ENCODE data around the gene BICD1.

BICD1 gene

DNA sequence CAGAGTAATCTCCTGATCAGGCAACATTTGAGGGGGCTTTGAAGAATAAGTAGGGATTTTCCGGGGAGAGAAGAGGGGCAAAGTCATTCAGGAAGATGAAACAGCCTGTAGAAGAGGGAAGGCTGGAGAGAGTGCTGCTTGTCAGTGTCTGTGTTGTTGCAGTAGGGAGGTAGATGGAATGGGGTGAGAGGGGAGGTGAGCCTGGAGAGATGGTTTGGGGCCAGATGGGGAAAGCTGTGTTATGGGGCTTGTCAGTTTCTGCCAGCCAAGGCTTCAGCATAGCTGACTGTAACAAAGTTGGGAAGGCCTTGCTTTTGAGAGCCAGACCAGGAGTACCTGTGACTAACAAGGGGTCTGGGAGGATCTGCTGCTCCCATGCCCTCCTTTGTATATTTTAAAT lies 18.0 kb downstream of the BICD1 start:
- H3K27ac ChIP-seq, result no peak overlapping the region
- TF ChIP-seq ZFX (IDR thresholded peaks at IDR 0.05; ENCODE audit: borderline replicate concordance), result no peak
- TF ChIP-seq, protein P1, sequence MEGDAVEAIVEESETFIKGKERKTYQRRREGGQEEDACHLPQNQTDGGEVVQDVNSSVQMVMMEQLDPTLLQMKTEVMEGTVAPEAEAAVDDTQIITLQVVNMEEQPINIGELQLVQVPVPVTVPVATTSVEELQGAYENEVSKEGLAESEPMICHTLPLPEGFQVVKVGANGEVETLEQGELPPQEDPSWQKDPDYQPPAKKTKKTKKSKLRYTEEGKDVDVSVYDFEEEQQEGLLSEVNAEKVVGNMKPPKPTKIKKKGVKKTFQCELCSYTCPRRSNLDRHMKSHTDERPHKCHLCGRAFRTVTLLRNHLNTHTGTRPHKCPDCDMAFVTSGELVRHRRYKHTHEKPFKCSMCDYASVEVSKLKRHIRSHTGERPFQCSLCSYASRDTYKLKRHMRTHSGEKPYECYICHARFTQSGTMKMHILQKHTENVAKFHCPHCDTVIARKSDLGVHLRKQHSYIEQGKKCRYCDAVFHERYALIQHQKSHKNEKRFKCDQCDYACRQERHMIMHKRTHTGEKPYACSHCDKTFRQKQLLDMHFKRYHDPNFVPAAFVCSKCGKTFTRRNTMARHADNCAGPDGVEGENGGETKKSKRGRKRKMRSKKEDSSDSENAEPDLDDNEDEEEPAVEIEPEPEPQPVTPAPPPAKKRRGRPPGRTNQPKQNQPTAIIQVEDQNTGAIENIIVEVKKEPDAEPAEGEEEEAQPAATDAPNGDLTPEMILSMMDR (IDR thresholded peaks at IDR 0.05), result no peak

DNA sequence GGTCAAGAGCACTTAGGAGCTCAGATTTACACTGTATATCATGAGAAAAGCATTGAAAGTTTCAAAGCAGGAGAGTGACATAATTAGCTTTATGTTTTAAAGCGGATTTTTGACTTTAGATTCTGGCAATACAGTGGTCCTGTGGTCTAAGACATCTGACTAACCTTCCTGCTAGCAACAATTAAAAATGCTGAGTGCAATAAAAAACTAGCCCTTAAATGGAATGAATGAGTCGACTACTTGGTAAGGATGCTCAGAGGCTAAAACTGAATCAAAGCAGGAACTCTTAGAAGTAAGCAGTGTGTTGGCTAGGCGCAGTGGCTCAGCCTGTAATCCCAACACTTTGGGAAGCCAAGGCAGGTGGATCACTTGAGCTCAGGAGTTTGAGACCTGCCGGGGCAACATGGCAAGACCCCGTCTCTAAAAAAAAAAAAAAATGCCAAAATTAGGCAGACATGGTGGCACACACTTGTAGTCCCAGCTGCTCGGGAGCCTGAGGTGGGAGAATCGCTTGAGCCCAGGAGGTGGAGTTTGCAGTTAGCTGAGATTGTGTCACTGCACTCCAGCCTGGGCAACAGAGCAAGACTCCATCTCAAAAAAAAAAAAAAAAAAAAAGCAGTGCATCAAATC lies 18.9 kb downstream of the BICD1 start:
- no peak overlapping the region for H3K27ac ChIP-seq
- TF ChIP-seq, protein P1 (IDR thresholded peaks at IDR 0.05), result no peak
- TF ChIP-seq ZFX (IDR thresholded peaks at IDR 0.05; ENCODE audit: borderline replicate concordance), result no peak

DNA sequence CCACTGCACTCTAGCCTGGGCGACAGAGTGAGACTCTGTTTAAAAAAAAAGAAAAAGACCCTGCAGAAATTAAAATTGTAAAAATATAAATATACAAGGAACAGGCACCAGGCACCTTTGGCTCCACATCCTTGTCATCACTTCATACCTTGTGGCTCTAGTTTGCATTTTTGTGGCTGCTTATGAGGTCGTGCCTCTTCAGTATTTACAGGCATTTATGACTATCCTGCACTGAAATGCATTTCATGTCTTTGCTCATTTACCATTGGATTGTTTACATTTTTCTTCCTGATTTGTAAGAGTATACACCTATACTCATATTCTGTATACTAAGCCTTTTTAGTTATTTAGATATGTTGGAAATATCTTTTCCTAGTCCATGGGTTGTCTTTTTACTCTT lies 20.1 kb downstream of the BICD1 start:
- H3K27ac ChIP-seq, result no peak overlapping the region
- TF ChIP-seq, protein P1 (IDR thresholded peaks at IDR 0.05), result no peak
- no peak for TF ChIP-seq ZFX (IDR thresholded peaks at IDR 0.05; ENCODE audit: borderline replicate concordance)

DNA sequence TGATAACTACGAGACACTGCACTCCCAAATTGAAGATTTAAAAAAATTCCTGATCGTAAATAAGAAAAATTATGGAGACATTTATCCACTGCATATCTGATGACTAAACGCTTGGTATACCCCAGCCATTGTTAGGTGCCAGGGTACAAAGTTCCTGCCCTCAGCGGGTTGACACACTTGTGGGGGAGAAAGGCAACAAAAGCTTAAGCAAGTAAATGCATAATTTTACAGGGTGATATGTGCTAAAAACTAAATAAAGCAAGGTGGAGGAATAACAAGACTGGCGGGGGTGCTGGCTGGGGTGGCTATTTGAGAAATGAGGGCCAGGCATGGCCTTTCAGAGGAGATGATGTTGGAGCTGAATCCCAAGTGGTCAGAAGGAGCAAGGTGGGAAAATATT lies 25.0 kb downstream of the BICD1 start:
- no peak for TF ChIP-seq ZFX (IDR thresholded peaks at IDR 0.05; ENCODE audit: borderline replicate concordance)
- TF ChIP-seq, protein P1 (IDR thresholded peaks at IDR 0.05), result no peak
- H3K27ac ChIP-seq, result no peak overlapping the region

DNA sequence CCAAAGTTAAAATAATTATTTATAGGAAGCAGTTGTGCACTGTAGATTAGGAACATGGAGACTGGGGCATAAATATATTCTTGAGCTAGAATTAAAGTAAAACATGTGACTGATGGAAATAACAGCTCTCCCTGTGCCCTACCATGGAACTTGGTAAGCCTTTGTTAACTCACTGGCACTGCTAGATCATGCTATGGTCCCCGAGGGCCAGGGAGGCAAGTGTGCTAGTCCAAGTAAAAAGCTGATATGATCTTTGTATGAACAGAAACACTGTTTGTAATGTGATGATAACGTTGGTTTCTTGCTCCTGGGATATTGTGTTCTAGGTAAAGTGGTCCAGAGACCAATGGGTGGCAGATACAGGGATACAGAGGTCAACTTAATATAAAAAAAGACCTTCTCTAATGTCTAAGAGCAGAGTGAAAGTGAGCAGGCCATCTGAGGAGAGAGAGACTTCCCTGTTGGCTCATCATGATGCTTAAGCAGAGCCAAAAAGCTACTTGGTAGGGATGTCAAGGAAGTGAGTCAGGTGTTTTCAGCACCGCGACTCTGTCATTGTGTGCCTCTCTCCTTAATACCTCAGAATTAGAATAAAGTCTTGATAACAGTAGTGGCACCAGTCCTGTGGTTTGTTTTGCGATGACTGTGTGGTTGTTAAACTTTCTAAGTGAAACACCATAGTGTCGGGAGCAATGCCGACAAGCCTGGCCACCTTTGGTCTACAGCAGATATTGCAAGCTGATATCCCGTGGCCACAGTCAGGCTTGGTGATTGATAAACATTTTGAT lies 27.6 kb downstream of the BICD1 start:
- H3K27ac ChIP-seq, result no peak overlapping the region
- no peak for TF ChIP-seq ZFX (IDR thresholded peaks at IDR 0.05; ENCODE audit: borderline replicate concordance)
- TF ChIP-seq, protein P1 (IDR thresholded peaks at IDR 0.05), result no peak

DNA sequence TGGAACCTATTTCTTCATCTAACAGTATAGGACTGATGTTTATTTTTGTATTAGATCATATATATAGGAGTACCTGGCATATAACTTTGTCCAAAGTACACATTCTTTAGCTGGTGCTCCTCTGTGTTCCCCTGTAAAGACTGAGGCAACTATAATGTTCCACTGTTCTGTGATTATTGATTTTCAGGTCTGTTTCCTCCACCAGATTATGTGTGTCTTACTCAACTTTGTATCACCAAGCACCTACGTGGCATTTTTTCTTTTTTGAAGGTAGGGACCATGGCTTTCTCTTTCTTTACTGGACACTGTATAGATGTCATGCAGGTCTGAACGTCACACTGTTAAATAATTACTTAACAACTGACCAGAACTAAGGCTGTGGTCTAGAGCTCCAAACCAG lies 29.3 kb downstream of the BICD1 start:
- TF ChIP-seq, protein P1 (IDR thresholded peaks at IDR 0.05), result no peak
- TF ChIP-seq ZFX (IDR thresholded peaks at IDR 0.05; ENCODE audit: borderline replicate concordance), result no peak
- no peak overlapping the region for H3K27ac ChIP-seq

DNA sequence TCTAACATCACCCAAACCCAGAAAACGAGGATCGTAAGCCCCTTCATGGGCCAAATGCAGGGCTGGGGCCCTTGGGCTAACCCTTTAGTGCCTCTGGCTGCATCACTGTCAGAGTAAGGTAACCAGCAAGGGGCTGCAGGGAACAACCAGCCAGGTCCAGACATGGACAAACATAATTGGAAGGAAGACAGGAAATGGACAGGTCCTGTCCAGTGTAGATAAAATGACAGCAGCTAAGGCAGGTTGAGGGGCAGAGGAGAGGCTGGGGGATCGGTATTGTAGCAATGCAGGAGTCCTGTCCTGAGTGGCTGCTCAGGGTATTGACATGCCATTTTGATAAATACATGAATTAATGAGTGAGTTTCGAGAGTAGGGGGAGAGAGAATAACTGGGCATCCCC lies 29.8 kb downstream of the BICD1 start:
- no peak overlapping the region for H3K27ac ChIP-seq
- TF ChIP-seq ZFX (IDR thresholded peaks at IDR 0.05; ENCODE audit: borderline replicate concordance), result no peak
- TF ChIP-seq, protein P1 (IDR thresholded peaks at IDR 0.05), result no peak

Data from 22Rv1 (cell line).